B cell (primary cell): ENCODE results near the gene ABHD14A.

Source experiments
- EZH2 ChIP-seq: IDR thresholded peaks from 2 replicates; pipeline ENCODE4 v1.6.1; 2012; ENCODE audit warnings: borderline replicate concordance, low read depth, mild to moderate bottlenecking, moderate library complexity, low read length; ENCODE audit not compliant: insufficient read depth, poor library complexity, severe bottlenecking
- TF ChIP-seq, protein P1 (sequence below): fragments of 200-600 bp; IDR thresholded peaks from one replicate; pipeline ENCODE4 v1.8.0; 2022; ENCODE audit warnings: antibody characterized with exemption, mild to moderate bottlenecking

DNA sequence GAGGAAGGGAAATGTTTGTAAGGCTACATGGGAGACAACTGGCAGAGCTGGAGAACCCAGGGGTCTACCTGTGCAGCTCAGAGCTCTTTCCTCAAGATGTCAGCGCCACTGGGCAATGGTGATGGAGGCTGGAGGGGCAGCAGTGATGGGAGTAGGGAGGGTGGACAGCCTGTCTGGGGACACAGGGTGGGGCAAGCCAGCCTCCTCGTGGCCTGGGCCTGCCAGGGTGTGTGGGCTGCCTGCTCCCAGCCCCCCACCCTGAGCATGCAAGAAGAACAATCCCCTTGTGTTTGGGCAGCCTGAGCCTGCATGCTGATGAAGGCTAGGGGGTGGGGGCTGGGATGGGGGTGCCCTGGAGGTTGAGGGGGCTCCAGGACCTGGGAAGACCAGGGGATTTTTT is 8.8 kb upstream of the ABHD14A start:
- TF ChIP-seq EZH2: no peak
- TF ChIP-seq, protein P1, sequence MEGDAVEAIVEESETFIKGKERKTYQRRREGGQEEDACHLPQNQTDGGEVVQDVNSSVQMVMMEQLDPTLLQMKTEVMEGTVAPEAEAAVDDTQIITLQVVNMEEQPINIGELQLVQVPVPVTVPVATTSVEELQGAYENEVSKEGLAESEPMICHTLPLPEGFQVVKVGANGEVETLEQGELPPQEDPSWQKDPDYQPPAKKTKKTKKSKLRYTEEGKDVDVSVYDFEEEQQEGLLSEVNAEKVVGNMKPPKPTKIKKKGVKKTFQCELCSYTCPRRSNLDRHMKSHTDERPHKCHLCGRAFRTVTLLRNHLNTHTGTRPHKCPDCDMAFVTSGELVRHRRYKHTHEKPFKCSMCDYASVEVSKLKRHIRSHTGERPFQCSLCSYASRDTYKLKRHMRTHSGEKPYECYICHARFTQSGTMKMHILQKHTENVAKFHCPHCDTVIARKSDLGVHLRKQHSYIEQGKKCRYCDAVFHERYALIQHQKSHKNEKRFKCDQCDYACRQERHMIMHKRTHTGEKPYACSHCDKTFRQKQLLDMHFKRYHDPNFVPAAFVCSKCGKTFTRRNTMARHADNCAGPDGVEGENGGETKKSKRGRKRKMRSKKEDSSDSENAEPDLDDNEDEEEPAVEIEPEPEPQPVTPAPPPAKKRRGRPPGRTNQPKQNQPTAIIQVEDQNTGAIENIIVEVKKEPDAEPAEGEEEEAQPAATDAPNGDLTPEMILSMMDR: no peak
